Thyroid gland (tissue), 4 donors: ENCODE data around the gene EBNA1BP2. TPM values are rescaled to one million over a fixed set of nuclear protein-coding genes. Genes with fewer than 3 reads are reported as not detected.

Experiments
- DNase-seq, 2 donors: peaks; one replicate each; pipeline ENCODE4 v3.0.0-alpha.2; 2019
- H3K27ac ChIP-seq, 3 donors: fragments of 200-600 bp; sonication (generic); 1 replicate in 2 of 3; 2 replicates in 1 of 3; pipeline ENCODE4 v1.5.1; 2016 to 2019; ENCODE audit warnings: mild to moderate bottlenecking in 1 of 3, moderate library complexity in 1 of 3
- H3K27me3 ChIP-seq: fragments of 200-600 bp; sonication (generic); one replicate; pipeline ENCODE4 v1.5.1; 2019
- H3K36me3 ChIP-seq, 2 donors: fragments of 200-600 bp; sonication (generic); one replicate each; pipeline ENCODE4 v1.5.1; 2016 to 2019
- H3K4me1 ChIP-seq, 2 donors: fragments of 200-600 bp; sonication (generic); one replicate each; pipeline ENCODE4 v1.5.1; 2017 to 2019
- H3K4me3 ChIP-seq, 3 donors: fragments of 200-600 bp; sonication (generic); replicated peaks in 1 of 3; 1 replicate in 2 of 3; 2 replicates in 1 of 3; pipeline ENCODE4 v1.5.1; 2016; ENCODE audit warnings: mild to moderate bottlenecking in 1 of 3
- H3K9me3 ChIP-seq: fragments of 200-600 bp; sonication (generic); one replicate; pipeline ENCODE4 v1.5.1; 2017
- POLR2A ChIP-seq, 2 donors: fragments of 450-650 bp; IDR thresholded peaks; one replicate each; pipeline ENCODE4 v1.6.1; 2017; ENCODE audit warnings: antibody characterized with exemption in 2 of 2, mild to moderate bottlenecking in 2 of 2, moderate library complexity in 1 of 2
- WGBS, 2 donors: methylation state at CpG; one replicate each; pipeline ENCODE4 v1.1.5; 2017; 5-methylcytosine and 5-hydroxymethylcytosine counted together
- intact Hi-C: fragments of 100-400 bp; cut with DNase I; formaldehyde crosslinking; loops from one replicate; pipeline ENCODE4 v1.15.1; 2023
- total RNA-seq, 4 donors: library from RNA; depleted of rRNA; stranded (reverse); fragments of >200 nt; gene quantifications; one replicate each; pipeline ENCODE4 v1.2.3, GENCODE V29; 2016
- TF ChIP-seq, protein P1 (sequence below), 6 experiments: fragments of 200-600 bp in 3 of 6; fragments of 450-650 bp in 3 of 6; sonication (generic) in 3 of 6; IDR thresholded peaks; one replicate each; pipeline ENCODE4 v1.5.1; 2016 to 2019; ENCODE audit warnings: antibody characterized with exemption in 6 of 6, mild to moderate bottlenecking in 2 of 6, inconsistent platforms in 1 of 6, moderate library complexity in 1 of 6

The EBNA1BP2 gene
- total RNA-seq, 4 donors from 2014 or later = 37.1 to 67.6 (median 53.2) TPM

DNA sequence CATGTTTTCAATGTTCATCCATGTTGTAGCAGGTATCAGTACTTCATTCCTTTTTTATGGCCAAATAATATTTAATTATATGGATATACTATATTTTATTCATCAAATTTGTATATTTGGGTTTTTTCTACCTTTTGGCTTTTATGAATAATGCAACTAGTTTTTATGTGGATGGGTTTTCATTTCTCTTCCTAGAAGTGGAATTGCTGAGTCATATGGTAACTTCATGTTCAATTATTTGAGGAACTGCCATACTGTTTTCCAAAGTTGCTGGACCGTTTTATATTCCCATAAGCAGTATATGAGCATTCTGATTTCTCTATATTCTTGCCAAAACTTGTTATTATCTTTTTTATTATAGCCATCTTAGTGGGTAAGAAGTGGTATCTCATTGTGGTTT is 16.0 kb upstream of the EBNA1BP2 start:
- intact Hi-C loops = no loop called here
- TF ChIP-seq, protein P1, sequence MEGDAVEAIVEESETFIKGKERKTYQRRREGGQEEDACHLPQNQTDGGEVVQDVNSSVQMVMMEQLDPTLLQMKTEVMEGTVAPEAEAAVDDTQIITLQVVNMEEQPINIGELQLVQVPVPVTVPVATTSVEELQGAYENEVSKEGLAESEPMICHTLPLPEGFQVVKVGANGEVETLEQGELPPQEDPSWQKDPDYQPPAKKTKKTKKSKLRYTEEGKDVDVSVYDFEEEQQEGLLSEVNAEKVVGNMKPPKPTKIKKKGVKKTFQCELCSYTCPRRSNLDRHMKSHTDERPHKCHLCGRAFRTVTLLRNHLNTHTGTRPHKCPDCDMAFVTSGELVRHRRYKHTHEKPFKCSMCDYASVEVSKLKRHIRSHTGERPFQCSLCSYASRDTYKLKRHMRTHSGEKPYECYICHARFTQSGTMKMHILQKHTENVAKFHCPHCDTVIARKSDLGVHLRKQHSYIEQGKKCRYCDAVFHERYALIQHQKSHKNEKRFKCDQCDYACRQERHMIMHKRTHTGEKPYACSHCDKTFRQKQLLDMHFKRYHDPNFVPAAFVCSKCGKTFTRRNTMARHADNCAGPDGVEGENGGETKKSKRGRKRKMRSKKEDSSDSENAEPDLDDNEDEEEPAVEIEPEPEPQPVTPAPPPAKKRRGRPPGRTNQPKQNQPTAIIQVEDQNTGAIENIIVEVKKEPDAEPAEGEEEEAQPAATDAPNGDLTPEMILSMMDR (IDR thresholded peaks at IDR 0.05) = no peak
- no peak for TF ChIP-seq POLR2A (IDR thresholded peaks at IDR 0.05)
- no peaks in the 10 kb centered on the region for H3K36me3 ChIP-seq
- H3K27ac ChIP-seq = no peak overlapping the region
- no peaks in the 10 kb centered on the region for H3K9me3 ChIP-seq
- 88 to 94% methylated on average over 1 of the region's 1 CpG for WGBS, 2 donors
- no peaks in the 10 kb centered on the region for H3K4me1 ChIP-seq
- DNase-seq = no peak
- no peak overlapping the region for H3K4me3 ChIP-seq
- H3K27me3 ChIP-seq = no peaks in the 10 kb centered on the region

DNA sequence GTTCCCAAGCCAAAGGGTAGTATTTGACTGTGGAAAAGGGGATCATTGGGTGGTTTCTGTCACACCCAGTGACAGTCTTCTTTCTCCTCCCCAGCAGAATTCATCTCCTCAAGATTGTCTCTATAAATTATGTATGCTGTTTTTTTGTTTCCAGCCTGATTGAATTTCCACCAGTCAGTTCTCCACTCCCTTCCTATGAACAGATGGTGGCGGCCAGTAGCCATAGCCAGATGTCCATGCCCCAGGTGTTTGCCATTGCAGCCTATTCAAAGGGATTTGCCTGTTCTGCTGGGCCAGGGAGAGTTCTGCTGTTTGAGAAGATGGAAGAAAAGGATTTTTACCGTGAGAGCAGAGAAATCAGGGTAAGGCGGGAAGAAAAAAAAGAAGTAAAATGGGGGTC is 12.9 kb upstream of the EBNA1BP2 start:
- H3K9me3 ChIP-seq = no peaks in the 10 kb centered on the region
- H3K4me1 ChIP-seq = no peaks in the 10 kb centered on the region
- intact Hi-C loops = no loop called here
- 93 to 95% methylated on average over 3 of the region's 3 CpGs for WGBS, 2 donors
- H3K36me3 ChIP-seq = no peaks in the 10 kb centered on the region
- no peak overlapping the region for H3K27ac ChIP-seq
- no peak overlapping the region for H3K4me3 ChIP-seq
- no peak for DNase-seq
- TF ChIP-seq, protein P1 (IDR thresholded peaks at IDR 0.05) = no peak
- no peaks in the 10 kb centered on the region for H3K27me3 ChIP-seq

DNA sequence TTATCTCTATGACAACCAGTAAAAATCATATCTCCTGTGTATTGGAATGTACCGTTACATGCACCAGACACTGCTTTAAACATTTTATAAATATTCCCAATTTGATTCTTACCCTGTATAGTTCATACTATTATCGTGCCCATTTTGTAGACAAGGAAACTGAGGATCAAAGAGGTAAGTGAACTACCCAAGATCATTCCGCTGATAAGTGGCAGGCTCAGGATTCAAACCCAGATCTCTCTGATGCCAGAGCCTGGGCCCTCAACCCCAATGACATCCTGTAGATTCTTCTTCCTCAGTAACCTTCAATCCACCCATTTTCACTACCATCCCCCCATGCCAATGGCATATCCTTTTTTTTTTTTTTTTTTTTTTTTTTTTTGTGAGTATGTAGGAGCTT is 12.3 kb upstream of the EBNA1BP2 start:
- Histone ChIP-seq H3K9me3 (no peaks in the 10 kb centered on the region), H3K27ac (no peak overlapping the region), H3K4me3 (no peak overlapping the region), H3K27me3 (no peaks in the 10 kb centered on the region), H3K36me3 (no peaks in the 10 kb centered on the region), H3K4me1 (no peaks in the 10 kb centered on the region)
- 94 to 97% methylated on average over 3 of the region's 3 CpGs for whole genome bisulfite sequencing, 2 donors
- intact Hi-C loops = no loop called here
- TF ChIP-seq, protein P1 (IDR thresholded peaks at IDR 0.05) = no peak
- no peak for TF ChIP-seq POLR2A (IDR thresholded peaks at IDR 0.05)
- no peak for DNase-seq

DNA sequence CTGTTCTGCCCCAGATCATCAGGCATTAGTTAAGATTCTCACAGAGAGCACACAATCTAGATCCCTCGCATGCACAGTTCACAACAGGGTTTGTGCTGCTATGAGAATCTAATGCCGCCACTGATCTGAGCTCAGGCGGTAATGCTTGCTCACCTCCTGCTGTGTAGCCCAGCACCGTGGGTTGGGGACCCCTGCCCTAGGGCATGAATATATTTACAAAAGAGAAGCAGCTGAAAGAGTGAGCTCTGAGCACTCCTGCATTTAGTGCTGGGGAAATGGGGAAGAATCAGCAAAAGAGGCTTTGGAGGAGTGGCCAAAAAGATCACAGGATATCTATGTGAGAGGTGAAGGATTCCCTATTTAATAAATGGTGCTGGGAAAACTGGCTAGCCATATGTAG is 5.6 kb upstream of the EBNA1BP2 start:
- Histone ChIP-seq H3K4me1 (peaks cover 0 to 3% of the 10 kb centered on the region in 2 donors), H3K36me3 (no peaks in the 10 kb centered on the region), H3K27me3 (no peaks in the 10 kb centered on the region), H3K9me3 (no peaks in the 10 kb centered on the region), H3K4me3 (no peak overlapping the region), H3K27ac (no peak overlapping the region)
- intact Hi-C loops = no loop called here
- DNase-seq = no peak
- TF ChIP-seq, protein P1 (IDR thresholded peaks at IDR 0.05) = no peak
- WGBS, 2 donors = 49 to 74% methylated on average over 4 of the region's 4 CpGs

GRCh38 chr1:43174873-43175272 is 2.8 kb upstream of the EBNA1BP2 start:
- Histone ChIP-seq H3K4me1 (peaks cover 9 to 12% of the 10 kb centered on the region in 2 donors), H3K27me3 (no peaks in the 10 kb centered on the region), H3K4me3 (no peak overlapping the region), H3K9me3 (no peaks in the 10 kb centered on the region), H3K27ac (no peak overlapping the region), H3K36me3 (peaks cover 0 to under 1% of the 10 kb centered on the region in 2 donors)
- intact Hi-C loops = no loop called here
- TF ChIP-seq, protein P1 (IDR thresholded peaks at IDR 0.05) = no peak
- TF ChIP-seq POLR2A (IDR thresholded peaks at IDR 0.05) = no peak
- 90% methylated on average over 2 of the region's 2 CpGs for WGBS, 2 donors
- DNase-seq = no peak
